Glomerular endothelial cell (primary cell): ENCODE data around the gene PRRC2B. TPM values are rescaled to one million over a fixed set of nuclear protein-coding genes. Genes with fewer than 3 reads are reported as not detected.
A peak's percentile ranks its signal among the peaks of the same experiment; 100 is the strongest.

Source experiments
- DNase-seq: peaks from one replicate; pipeline ENCODE4 v3.0.0-alpha.2; 2011; ENCODE audit warnings: low read depth, low spot score; ENCODE audit errors: extremely low read depth
- total RNA-seq: library from RNA; depleted of rRNA; stranded (reverse); fragments of >200 nt; gene quantifications from 2 replicates; pipeline ENCODE4 v1.2.3, GENCODE V29; 2015

Gene PRRC2B
- total RNA-seq, 1 donor from 2014 or later: 213 TPM

DNA sequence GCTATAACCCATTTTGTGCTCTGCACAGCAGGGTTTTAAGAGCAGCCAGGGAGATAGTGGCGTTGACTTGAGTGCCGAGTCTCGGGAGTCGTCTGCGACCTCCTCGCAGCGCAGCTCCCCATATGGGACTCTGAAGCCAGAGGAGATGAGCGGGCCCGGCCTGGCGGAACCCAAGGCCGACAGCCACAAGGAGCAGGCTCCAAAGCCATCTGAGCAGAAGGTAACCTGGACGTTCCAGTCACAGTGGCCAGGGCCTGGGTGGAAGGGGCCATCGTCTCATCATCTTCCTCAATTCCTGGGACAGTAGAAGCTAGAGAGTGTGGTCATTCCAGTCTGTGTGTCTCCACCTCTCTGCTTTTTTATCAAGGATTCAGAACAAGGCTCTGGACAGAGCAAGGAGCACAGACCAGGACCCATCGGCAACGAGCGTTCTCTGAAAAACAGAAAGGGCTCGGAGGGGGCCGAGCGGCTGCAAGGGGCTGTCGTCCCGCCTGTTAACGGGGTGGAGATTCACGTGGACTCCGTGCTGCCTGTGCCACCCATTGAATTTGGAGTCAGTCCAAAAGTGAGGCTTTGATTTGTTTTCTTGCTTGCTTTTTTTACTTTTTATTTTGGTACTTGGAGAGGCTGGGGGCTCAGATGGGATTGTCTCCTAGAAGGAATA, 88.6 kb downstream of the PRRC2B start:
- DNase-seq: no peak

DNA sequence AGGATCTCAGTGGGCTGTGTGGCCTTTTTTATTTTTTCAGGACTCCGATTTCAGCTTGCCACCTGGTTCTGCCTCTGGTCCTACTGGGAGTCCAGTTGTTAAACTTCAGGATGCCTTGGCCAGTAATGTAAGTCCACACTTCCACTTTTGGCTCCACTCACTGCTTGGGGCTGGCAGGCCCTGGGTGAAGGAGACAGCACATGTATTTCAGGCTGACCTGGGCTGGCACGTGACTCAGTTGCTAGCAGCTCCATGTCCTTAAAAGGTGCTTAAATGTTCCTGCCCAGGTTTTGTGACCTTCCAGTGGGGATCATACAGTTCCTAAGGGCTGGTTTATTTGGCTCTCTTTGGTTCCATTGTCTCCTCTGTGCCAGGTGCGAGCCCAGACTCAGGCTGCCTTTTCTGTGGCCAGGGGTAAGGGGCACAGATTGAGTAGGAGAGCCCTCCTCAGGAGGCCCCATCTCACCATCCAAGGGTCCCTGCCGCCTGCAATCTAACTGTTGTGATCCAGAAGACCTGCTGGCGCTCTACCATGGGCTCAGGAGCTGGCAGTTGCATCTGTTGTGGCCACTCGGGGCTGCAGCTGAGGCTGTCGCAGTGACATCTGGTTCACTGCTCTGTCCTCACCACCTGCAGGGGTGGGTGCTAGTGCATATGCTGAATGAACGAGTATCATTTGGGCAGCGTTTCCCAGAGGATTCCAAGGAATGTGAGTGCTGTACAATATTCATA, 89.6 kb downstream of the PRRC2B start:
- DNase-seq: no peak

DNA sequence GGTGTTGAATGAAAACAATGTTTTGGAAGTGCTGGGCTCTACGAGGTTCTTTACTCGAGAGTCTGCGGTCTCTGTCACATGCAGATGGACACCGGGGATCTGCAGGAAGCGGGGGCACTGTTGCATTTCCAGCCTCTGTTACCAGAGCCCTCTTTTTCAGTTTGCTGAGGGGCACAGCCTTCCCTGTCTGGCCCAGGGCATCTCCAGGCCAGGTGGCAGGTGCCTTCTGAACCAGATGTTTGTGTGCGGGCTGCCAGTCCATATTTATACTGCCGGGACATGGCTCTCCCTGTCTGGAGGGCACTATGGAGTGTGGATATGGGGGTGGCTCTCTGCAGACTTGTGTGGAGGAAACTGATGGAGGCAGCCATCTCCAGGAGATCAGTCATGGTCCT, 90.2 kb downstream of the PRRC2B start:
- no peak for DNase-seq

DNA sequence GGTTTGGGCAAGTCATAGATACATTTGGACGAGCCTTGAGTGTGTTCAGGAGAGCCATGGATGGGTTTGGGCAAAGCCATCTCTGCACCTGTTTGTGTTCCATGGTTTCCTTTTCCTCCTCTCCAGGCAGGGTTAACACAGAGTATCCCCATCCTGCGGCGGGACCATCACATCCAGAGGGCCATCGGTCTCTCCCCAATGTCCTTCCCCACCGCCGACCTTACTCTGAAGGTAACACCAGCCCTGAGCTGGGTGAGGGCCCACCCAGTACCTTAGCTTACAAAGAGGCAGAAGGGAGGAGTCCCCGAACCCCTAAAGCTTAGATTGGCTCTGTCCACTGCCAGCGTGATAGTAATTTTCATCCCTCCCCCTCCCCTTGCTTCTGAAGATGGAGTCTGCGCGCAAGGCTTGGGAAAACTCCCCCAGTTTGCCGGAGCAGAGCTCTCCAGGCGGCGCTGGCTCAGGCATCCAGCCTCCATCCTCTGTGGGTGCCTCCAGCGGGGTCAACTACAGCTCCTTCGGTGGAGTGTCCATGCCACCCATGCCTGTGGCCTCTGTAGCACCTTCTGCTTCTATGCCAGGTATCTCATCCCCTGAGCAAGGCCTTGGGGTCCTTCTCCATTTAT, 90.8 kb downstream of the PRRC2B start:
- no peak for DNase-seq

DNA sequence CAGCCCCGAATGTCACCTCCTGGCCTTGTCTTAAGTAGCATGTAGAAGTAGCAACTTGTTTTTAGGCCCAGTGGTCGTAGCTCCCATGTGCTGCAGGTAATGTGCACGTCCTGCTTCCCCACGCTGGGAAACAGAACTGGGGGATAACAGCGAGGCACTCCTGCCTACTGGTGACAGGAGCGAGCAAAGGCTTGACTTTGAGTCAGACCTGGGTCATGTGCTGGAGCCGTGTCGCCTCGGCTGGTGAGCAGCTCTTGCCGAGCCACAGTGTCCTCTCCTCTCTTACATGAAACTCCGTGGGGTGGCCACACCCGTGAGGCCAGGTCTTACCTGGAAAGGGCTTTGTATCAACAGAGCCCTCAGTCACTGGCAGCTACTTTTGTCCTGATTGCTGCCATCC, 91.3 kb downstream of the PRRC2B start:
- DNase-seq: no peak

DNA sequence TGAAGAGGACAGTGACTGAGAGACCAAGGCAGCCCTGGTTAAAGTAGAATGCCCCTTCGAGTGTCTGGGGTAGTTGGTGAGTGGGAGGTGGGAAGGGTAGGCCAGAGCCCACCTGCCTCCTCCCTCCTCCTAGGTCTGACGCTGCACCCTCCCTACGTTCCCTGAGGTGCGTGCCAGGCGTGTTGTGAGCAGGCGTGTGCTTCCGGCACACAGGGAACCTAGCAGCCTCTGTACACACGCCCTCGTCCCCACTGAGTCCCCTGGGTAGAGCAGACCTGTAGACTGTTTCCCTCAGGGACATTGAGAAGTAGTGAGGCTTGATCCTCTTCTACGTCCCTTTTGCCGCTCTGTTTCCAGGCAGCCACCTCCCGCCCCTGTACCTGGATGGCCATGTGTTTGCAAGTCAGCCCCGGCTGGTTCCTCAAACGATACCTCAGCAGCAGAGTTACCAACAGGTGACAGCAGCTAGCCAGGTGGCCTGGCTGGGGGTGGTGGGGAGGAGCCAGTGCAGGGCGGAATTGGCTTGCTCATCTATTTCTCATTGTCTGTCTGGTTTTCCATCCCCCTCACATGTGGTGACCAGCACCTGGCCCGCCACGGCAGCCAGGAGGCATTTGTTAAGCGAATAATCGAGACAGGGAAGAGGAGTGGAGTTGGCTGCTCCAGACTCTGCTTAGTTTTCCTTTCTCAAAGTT, 92.0 kb downstream of the PRRC2B start:
- no peak for DNase-seq

DNA sequence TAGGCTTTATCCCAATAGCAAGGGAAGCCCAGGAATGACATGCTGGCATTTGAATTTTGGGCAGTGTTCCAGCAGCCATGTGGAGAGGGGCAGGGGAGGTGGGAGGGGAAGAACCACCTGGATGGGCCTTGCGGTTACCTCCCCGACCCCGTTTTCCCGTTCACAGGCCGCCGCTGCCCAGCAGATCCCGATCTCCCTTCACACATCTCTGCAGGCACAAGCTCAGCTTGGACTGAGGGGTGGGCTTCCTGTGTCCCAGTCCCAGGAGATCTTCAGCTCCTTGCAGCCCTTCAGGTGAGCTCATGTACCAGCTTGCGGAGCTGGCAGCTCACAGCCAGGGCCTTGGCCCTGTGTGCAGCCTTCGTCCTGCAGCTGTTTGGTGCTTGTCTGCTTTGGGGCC, 93.1 kb downstream of the PRRC2B start:
- no peak for DNase-seq

DNA sequence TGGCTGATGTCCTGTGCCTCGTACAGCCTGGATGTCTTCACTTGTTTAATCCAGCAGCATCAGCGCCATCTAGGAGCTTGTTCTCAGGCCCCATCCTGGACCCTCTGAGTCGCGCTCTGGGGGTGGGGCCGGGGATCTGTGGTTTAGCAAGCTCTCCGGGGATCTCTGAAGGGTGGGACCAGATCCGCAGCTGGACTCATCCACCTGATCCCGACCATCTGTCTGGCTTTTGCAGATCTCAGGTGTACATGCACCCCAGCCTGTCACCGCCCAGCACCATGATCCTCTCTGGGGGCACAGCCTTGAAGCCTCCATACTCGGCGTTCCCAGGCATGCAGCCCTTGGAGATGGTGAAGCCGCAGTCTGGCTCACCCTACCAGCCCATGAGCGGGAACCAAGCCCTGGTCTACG, 93.7 kb downstream of the PRRC2B start:
- no peak for DNase-seq

DNA sequence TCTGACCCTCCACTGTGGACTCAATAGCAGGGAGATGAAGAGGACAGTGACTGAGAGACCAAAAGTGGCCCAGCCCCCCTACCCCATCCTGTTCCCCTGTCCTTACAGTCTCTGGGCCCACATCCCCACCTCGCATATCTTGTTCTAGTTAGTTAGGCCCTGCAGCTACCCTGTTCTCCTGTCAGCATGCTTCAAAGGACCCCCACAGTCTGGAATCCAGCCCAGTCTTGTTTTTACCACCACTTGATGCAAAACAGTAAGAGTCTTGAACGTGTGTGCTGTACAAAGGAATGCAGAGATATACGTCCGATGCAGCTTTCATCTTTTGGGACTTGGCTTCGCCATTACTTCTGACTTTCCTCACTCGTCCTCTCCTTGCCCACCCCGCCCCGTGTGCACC, 96.6 kb downstream of the PRRC2B start:
- DNase-seq: no peak

DNA sequence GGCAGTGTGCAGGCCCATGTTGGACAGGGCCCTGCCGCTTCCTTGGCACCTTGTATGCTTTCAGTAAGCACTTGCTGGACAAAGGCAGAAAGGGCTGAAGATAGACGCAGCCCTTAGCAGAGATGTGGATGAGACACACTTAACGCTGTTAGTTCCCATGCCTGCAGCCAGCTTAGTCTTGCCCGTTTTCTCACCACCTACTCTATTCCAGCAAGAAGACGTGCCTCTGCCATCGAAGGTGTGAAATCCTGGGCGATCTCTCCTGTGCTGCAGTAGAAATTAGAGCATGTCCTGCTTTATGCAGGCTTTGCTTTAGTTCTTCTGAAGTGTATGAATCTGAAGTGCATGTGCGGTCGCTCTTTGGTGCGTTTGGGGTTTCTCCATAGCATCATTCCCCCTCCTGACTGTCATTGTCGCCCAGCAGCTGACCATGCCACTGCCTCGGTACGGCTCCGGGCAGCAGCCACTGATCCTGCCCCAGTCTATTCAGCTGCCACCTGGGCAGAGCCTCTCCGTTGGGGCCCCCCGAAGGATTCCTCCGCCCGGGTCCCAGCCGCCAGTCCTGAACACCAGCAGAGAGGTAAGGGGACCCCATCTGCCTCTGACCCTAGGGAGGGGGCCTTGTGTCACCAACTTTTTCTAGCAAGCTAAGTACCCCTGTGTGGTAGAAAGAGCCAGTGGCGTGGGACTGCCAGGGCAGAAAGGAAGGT, 97.3 kb downstream of the PRRC2B start:
- no peak for DNase-seq

DNA sequence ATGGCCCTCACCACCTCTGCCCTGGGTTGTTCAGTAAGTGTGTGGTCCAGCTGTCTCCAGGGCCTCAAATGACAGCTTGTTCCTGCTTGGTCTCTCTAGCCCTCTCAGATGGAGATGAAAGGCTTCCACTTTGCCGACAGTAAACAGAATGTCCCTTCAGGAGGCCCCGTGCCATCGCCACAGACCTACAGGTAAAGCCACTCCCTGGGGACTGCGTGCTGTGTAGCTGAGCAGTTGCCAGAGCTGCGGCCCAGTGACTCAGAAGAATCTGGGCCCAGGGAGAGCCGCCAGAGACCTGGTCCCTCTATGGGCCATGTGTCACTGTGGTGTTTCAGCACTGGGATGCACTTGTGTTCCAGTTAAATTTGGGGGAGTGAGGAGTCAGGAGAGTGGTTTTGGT, 98.2 kb downstream of the PRRC2B start:
- DNase-seq: no peak

DNA sequence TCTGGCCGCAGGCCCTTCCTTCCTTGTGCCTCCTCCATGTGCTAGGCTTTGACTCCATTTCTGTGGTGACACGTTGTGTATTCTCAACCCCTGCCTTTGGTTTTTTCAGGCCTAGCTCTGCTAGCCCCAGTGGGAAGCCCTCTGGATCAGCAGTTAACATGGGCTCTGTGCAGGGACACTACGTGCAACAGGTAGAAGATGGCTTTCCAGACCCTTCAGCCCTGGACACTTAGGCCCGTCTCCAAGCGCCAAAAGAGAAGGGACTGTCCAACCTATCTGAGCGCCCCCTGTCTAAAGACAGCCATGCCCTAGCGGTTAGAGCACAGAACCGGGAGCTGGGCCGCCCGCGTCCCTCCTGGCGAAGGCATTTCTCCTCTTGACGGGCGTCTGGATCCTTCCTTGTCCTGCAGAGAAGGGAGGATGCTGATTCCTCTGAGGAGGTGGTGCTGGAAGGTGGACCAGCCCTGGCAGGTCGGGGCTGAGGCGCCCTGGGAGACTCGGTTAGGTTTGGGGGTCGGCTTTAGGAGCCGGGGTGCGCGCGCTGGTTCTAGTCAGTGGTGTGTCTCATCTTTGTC, 100.5 kb downstream of the PRRC2B start:
- DNase-seq: no peak

DNA sequence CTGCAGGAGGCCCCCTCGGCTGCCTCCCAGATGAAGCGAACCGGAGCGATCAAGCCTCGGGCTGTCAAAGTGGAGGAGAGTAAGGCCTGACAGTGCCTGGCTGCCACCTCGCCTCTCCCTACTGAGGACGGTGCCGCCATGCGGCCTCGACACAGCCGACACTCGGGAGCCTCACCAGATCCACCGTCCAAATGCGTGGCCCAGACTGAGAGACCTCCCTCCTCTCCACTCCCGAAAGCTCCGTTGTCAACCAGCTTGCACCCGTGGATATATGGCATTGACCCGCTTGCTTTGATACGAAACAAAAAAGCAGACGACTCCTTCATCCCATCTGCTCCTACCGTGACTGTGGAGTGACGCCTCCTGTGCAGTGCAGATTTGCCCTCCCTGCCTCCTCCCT, 101.9 kb downstream of the PRRC2B start:
- no peak for DNase-seq

DNA sequence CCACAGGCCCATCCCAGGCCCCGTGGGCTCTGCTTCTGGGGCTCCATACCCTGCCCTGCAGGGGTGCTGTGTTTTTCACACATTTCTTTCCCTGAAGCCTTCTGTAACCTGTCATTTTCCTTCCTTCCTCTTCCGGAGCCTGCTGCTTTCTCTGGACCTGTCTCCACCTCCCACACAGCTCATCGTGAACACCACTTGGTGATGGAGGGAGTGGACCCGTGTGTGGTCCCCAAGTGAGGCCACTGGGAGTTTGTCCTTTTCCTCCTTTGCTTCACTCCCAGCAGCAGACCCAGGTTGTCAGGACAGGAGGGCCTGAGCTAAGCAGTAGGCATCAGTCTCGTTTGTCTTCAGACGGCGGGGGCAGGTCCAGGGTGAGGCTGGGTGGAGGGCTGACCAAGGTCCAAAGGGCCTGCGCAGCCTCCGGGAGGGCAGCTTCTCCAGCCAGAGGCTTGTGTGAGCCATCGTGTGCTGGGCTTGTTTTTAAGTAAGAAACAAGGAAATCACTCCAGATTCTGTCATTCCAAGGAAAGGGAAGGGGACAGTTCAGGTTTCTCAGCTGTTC, 103.0 kb downstream of the PRRC2B start:
- DNase-seq: no peak

DNA sequence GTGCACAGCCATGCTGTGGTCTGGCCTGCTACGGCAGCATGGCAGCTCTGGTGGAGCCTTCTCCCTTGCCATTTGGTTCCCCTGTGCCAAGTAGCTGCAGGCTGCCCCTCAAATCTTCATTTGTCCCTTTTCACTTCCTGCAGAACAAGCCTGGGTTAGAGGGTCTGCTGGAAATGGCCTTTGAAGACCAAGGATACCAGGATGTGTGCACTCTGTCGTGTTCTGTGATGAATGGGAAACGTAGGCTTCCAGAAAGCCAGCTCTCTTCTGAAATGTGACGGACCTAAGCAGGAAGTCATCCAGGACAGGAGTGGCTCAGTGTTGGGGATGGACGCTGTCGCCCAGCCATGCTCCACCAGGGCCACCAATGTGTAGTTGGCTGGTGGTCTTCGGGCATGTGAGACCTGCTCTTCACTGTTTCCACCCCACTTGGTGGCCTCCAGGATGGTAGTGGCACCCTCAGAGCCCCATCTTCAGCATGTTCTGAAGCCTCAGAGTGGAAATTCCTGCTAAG, 105.4 kb downstream of the PRRC2B start:
- no peak for DNase-seq

DNA sequence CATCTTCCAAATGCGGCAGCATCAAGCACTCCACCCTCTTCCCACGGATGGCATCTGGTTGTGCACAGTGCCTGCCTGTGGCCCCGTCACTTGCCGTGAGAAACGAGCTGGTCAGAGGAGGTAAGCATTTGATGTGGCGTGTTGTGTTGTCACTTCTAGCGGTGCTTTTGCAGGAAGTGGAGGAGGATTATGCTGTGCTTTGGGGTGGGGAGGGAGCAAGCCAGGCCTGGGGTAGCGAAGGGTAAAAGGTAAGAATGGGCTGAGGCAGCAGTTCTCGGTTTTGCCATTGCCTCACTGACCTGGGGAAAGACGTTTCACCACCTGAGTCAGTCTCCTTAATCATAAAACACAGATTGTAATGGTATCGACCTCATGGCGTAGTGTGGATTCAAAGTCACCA, 106.5 kb downstream of the PRRC2B start:
- no peak for DNase-seq

DNA sequence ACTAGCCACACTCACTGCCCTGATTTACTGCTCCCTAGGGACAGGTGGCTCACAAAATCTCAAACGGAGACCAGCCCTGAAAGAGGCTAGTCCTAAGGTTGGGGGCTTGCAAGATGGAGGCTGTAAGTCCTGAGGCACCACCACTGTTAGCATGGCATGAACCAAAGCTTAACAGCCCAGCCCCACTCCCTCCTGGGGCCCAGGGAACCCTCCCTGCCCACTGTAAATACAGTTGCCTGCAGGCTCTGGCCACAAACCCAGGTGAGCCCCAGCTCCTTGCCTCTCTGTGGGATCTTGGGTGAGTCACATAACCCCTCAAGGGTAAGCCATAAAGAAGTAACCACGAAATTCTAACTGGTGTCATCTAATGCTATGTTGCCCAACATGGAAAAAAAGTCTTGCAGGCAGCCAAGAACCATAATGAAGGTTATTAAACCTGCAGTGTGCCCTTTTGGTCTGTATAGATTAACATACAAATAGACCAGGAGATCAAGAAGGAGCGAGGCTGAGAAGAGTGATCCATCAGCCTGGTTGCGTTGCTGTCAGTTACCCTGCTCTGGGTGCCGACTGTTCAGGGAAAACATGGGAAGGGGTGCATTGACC, 107.2 kb downstream of the PRRC2B start:
- DNase-seq: no peak

DNA sequence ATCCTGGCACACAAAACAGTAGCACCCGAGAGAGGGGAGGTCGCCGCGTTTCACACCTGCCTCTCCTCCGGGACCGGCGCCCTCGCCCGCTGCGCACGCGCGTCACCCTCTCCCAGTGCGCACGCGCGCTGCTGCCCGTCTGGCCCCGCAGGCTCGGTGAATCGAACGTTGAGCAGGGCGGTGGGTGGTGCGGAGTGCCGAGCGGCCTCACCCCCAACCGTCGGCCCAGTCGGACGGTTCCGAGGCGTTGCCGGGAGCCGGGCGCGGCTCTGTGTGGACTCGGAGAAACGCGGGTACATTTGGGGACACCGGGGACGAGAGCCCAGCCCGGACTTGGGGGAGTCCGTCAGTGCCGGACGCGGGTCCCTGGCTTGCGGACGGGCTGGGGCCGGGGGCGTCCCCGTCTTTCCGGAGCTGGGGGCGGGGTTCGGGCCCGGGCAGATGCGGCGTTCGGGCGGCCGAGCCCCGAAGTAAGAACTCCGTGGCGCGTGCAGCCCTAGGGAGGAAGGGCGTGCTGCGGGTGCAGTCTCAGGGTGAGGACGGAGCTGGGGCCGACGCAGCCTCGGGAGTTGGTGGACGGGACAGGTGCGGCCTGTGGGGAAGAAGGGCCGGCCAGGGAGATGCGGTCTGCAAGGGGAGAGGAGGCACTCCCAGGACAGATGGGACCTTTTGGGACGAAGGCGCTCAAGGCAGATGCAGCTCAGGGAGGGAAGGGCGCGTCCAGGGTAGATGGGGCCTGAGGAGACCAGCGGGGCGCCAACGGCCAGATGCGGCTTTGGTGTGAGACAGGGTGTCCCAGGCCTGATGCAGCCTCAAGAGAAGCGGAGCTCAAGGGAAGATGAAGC, 109.1 kb downstream of the PRRC2B start, which contains the start of gene POMT1:
POMT1 (plus strand) TSS at position 138 of the 845 bp plus-strand sequence. CDS start 1,301 bp downstream, outside the sequence.
- DNase-seq: peak; percentile 12
